HepG2 (cell line): ENCODE results near the gene TXNIP. TPM values are rescaled to one million over a fixed set of nuclear protein-coding genes. Genes with fewer than 3 reads are reported as not detected.
A peak's percentile ranks its signal among the peaks of the same experiment; 100 is the strongest.

ENCODE experiments used
- FOXO1 ChIP-seq: sonication (generic); formaldehyde crosslinking; IDR thresholded peaks from 2 replicates; pipeline ENCODE4 v1.4.0; 2020; ENCODE audit warnings: missing genetic modification reagents
- JARID2 ChIP-seq: sonication (generic); formaldehyde crosslinking; IDR thresholded peaks from 2 replicates; pipeline ENCODE4 v1.8.1; 2023; ENCODE audit warnings: missing genetic modification reagents, inconsistent platforms; ENCODE audit not compliant: insufficient replicate concordance
- KDM2A ChIP-seq: sonication (generic); formaldehyde crosslinking; IDR thresholded peaks from 2 replicates; pipeline ENCODE4 v1.4.0; 2020; ENCODE audit warnings: low read depth, missing genetic modification reagents, borderline replicate concordance
- MLLT10 ChIP-seq: sonication (generic); formaldehyde crosslinking; IDR thresholded peaks from 2 replicates; pipeline ENCODE4 v1.4.0; 2020; ENCODE audit warnings: missing genetic modification reagents
- MYC ChIP-seq: sonication (generic); formaldehyde crosslinking; IDR thresholded peaks from 2 replicates; pipeline ENCODE4 v1.9.0; 2021; ENCODE audit warnings: missing genetic modification reagents, borderline replicate concordance
- PLRG1 ChIP-seq: fragments of 450-650 bp; conservative IDR thresholded peaks from 2 replicates; pipeline ENCODE4 v1.6.1; 2016
- ZFYVE20 ChIP-seq: sonication (generic); formaldehyde crosslinking; IDR thresholded peaks from 2 replicates; pipeline ENCODE4 v1.8.0; 2023; ENCODE audit warnings: low read depth, mild to moderate bottlenecking, moderate library complexity, missing genetic modification reagents, borderline replicate concordance
- ZNF10 ChIP-seq: sonication (generic); formaldehyde crosslinking; IDR thresholded peaks from 2 replicates; pipeline ENCODE4 v1.4.0; 2020; ENCODE audit warnings: mild to moderate bottlenecking, low read depth, missing genetic modification reagents, borderline replicate concordance
- ZNF17 ChIP-seq: sonication (generic); formaldehyde crosslinking; IDR thresholded peaks from 2 replicates; pipeline ENCODE4 v1.5.0; 2020; ENCODE audit warnings: mild to moderate bottlenecking, missing genetic modification reagents
- ZNF30 ChIP-seq: sonication (generic); formaldehyde crosslinking; IDR thresholded peaks from 2 replicates; pipeline ENCODE4 v1.5.0; 2020; ENCODE audit warnings: mild to moderate bottlenecking, missing genetic modification reagents
- ZNF343 ChIP-seq: sonication (generic); formaldehyde crosslinking; IDR thresholded peaks from 2 replicates; pipeline ENCODE4 v1.4.0; 2020; ENCODE audit warnings: mild to moderate bottlenecking, missing genetic modification reagents
- ZNF709 ChIP-seq: sonication (generic); formaldehyde crosslinking; IDR thresholded peaks from 2 replicates; pipeline ENCODE4 v1.5.0; 2020; ENCODE audit warnings: mild to moderate bottlenecking, missing genetic modification reagents
- ZNF788 ChIP-seq: sonication (generic); formaldehyde crosslinking; IDR thresholded peaks from 2 replicates; pipeline ENCODE4 v1.5.0; 2020; ENCODE audit warnings: mild to moderate bottlenecking, missing genetic modification reagents, borderline replicate concordance
- polyA plus RNA-seq, 8 experiments: library from polyadenylated mRNA; depleted of rRNA in 3 of 8; stranded (reverse) in 7 of 8; unstranded in 1 of 8; fragments of >200 nt; fragmentation: Illumina TruSeq in 4 of 8; extraction: Trizol in 4 of 8; gene quantifications; 2 replicates each; pipeline versions ENCODE4 v1.2.1 to v1.2.3, GENCODE V29; 2011 to 2016; ENCODE audit warnings: low read depth in 4 of 8, missing spikeins in 1 of 8, mixed read lengths in 1 of 8; ENCODE audit not compliant: insufficient read depth in 1 of 8
- total RNA-seq, 5 experiments: library from RNA; depleted of rRNA; stranded (reverse); fragments of >200 nt; fragmentation: Illumina TruSeq; extraction: Trizol; gene quantifications; 2 replicates each; pipeline ENCODE4 v1.2.3, GENCODE V29; 2016; ENCODE audit warnings: low read depth in 1 of 5
- TF ChIP-seq, protein P1 (sequence below): sonication (generic); formaldehyde crosslinking; IDR thresholded peaks from 2 replicates; pipeline ENCODE4 v1.4.0; 2020; ENCODE audit warnings: missing genetic modification reagents, borderline replicate concordance
- TF ChIP-seq, protein P2 (sequence below): sonication (generic); formaldehyde crosslinking; conservative IDR thresholded peaks from 2 replicates; pipeline ENCODE4 v1.5.0; 2020; ENCODE audit warnings: missing genetic modification reagents
- TF ChIP-seq, protein P3 (sequence below): sonication (generic); formaldehyde crosslinking; IDR thresholded peaks from 2 replicates; pipeline ENCODE4 v1.4.0; 2020; ENCODE audit warnings: missing genetic modification reagents, mild to moderate bottlenecking, borderline replicate concordance
- TF ChIP-seq, protein P4 (sequence below): sonication (generic); formaldehyde crosslinking; IDR thresholded peaks from 2 replicates; pipeline ENCODE4 v1.8.0; 2022; ENCODE audit warnings: missing genetic modification reagents, mild to moderate bottlenecking, borderline replicate concordance
- TF ChIP-seq, protein P5 (sequence below): sonication (generic); formaldehyde crosslinking; IDR thresholded peaks from 2 replicates; pipeline ENCODE4 v1.4.0; 2020; ENCODE audit warnings: missing genetic modification reagents, borderline replicate concordance

TXNIP gene
- total and polyA plus RNA-seq, 2 of the 13 experiments (the other 11 are each of a cell fraction or from before 2014, with no cell fraction given) = 24.4 to 237 TPM

DNA sequence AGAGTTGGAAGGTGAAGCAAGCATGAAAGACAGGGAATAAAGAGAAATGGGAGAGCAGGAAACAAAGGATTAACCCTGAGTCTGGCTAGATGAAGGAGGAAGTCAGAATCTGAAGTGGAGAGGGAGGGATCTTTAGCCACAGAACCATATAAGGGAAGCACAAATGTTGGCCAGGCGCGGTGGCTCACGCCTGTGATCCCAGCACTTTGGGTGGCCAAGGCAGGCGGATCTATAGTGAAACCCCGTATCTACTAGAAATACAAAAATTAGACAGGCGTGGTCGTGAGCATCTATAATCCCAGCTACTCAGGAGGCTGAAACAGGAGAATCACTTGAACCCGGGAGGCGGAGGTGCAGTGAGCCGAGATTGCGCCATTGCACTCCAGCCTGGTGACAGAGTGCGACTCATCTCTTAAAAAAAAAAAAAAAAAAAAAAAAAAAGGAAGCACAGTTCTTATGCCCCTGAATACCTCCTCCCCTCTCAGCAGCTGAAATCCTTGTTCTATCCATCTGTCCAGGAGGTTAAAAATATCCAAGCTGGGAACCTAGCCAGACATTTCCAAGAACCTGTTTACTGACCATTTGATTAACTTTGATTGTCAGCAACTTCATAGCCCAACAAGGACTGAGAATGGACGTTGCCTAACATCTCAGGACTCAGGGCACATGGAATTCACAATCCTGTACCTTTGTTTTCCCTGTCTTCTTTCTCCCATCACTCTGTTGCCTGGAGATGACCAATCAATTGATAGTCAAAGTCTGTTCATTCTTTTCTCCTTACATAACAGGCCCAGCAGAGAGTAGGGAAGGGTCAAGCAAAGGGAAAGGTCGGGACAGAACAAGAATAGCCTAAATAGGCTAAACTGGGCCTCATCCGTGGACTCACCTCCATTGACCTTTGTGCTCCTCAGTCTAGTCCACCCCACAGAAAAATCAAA lies 10.6 kb downstream of the TXNIP start (continued):
- TF ChIP-seq, protein P1, sequence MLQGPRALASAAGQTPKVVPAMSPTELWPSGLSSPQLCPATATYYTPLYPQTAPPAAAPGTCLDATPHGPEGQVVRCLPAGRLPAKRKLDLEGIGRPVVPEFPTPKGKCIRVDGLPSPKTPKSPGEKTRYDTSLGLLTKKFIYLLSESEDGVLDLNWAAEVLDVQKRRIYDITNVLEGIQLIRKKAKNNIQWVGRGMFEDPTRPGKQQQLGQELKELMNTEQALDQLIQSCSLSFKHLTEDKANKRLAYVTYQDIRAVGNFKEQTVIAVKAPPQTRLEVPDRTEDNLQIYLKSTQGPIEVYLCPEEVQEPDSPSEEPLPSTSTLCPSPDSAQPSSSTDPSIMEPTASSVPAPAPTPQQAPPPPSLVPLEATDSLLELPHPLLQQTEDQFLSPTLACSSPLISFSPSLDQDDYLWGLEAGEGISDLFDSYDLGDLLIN (CRISPR knock-in tag) = no peak
- no peak for TF ChIP-seq ZNF17 (CRISPR knock-in tag)
- TF ChIP-seq, protein P2, sequence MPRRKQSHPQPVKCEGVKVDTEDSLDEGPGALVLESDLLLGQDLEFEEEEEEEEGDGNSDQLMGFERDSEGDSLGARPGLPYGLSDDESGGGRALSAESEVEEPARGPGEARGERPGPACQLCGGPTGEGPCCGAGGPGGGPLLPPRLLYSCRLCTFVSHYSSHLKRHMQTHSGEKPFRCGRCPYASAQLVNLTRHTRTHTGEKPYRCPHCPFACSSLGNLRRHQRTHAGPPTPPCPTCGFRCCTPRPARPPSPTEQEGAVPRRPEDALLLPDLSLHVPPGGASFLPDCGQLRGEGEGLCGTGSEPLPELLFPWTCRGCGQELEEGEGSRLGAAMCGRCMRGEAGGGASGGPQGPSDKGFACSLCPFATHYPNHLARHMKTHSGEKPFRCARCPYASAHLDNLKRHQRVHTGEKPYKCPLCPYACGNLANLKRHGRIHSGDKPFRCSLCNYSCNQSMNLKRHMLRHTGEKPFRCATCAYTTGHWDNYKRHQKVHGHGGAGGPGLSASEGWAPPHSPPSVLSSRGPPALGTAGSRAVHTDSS (CRISPR knock-in tag) = no peak
- TF ChIP-seq, protein P3, sequence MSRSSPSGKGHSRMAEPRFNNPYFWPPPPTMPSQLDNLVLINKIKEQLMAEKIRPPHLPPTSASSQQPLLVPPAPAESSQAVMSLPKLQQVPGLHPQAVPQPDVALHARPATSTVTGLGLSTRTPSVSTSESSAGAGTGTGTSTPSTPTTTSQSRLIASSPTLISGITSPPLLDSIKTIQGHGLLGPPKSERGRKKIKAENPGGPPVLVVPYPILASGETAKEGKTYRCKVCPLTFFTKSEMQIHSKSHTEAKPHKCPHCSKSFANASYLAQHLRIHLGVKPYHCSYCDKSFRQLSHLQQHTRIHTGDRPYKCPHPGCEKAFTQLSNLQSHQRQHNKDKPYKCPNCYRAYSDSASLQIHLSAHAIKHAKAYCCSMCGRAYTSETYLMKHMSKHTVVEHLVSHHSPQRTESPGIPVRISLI (CRISPR knock-in tag) = peak; percentile 69
- TF ChIP-seq, protein P4, sequence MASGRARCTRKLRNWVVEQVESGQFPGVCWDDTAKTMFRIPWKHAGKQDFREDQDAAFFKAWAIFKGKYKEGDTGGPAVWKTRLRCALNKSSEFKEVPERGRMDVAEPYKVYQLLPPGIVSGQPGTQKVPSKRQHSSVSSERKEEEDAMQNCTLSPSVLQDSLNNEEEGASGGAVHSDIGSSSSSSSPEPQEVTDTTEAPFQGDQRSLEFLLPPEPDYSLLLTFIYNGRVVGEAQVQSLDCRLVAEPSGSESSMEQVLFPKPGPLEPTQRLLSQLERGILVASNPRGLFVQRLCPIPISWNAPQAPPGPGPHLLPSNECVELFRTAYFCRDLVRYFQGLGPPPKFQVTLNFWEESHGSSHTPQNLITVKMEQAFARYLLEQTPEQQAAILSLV (CRISPR knock-in tag) = no peak
- TF ChIP-seq ZNF709 (CRISPR knock-in tag) = no peak
- TF ChIP-seq KDM2A (CRISPR knock-in tag) = no peak
- TF ChIP-seq FOXO1 = no peak
- no peak for TF ChIP-seq MYC (CRISPR knock-in tag)
- no peak for TF ChIP-seq MLLT10 (CRISPR knock-in tag)
- no peak for TF ChIP-seq ZFYVE20 (CRISPR knock-in tag)
- TF ChIP-seq PLRG1 = no peak
- no peak for TF ChIP-seq ZNF30 (CRISPR knock-in tag)
- TF ChIP-seq ZNF788 (CRISPR knock-in tag) = no peak
- no peak for TF ChIP-seq ZNF343 (CRISPR knock-in tag)
- TF ChIP-seq JARID2 = no peak
- TF ChIP-seq, protein P5, sequence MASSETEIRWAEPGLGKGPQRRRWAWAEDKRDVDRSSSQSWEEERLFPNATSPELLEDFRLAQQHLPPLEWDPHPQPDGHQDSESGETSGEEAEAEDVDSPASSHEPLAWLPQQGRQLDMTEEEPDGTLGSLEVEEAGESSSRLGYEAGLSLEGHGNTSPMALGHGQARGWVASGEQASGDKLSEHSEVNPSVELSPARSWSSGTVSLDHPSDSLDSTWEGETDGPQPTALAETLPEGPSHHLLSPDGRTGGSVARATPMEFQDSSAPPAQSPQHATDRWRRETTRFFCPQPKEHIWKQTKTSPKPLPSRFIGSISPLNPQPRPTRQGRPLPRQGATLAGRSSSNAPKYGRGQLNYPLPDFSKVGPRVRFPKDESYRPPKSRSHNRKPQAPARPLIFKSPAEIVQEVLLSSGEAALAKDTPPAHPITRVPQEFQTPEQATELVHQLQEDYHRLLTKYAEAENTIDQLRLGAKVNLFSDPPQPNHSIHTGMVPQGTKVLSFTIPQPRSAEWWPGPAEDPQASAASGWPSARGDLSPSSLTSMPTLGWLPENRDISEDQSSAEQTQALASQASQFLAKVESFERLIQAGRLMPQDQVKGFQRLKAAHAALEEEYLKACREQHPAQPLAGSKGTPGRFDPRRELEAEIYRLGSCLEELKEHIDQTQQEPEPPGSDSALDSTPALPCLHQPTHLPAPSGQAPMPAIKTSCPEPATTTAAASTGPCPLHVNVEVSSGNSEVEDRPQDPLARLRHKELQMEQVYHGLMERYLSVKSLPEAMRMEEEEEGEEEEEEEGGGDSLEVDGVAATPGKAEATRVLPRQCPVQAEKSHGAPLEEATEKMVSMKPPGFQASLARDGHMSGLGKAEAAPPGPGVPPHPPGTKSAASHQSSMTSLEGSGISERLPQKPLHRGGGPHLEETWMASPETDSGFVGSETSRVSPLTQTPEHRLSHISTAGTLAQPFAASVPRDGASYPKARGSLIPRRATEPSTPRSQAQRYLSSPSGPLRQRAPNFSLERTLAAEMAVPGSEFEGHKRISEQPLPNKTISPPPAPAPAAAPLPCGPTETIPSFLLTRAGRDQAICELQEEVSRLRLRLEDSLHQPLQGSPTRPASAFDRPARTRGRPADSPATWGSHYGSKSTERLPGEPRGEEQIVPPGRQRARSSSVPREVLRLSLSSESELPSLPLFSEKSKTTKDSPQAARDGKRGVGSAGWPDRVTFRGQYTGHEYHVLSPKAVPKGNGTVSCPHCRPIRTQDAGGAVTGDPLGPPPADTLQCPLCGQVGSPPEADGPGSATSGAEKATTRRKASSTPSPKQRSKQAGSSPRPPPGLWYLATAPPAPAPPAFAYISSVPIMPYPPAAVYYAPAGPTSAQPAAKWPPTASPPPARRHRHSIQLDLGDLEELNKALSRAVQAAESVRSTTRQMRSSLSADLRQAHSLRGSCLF (CRISPR knock-in tag) = no peak
- no peak for TF ChIP-seq ZNF10 (CRISPR knock-in tag)
